GM13976 (cell line): ENCODE measurements around the gene LMOD1.
"Not testable (repeated sequence)": the region's sequence is repeated elsewhere in the genome, so short reads cannot be mapped to it uniquely, and the experiment has no call there.

Source experiments
- DNase-seq: peaks from one replicate; pipeline ENCODE4 v3.0.0; 2012; ENCODE audit warnings: low spot score
- in situ Hi-C: fragments of 300-500 bp; cut with MboI; formaldehyde crosslinking; loops from one replicate; pipeline ENCODE4 v1.12.0; 2022; ENCODE audit warnings: low sequenced_read_pairs, mixed read lengths, inconsistent platforms; ENCODE audit not compliant: unreplicated experiment
- TF ChIP-seq, protein P1 (sequence below): IDR thresholded peaks from 2 replicates; pipeline ENCODE4 v1.5.1; 2012; ENCODE audit warnings: borderline replicate concordance, mild to moderate bottlenecking; ENCODE audit not compliant: insufficient read depth; ENCODE audit errors: extremely low read depth, missing control alignments, control extremely low read depth

LMOD1 gene

DNA sequence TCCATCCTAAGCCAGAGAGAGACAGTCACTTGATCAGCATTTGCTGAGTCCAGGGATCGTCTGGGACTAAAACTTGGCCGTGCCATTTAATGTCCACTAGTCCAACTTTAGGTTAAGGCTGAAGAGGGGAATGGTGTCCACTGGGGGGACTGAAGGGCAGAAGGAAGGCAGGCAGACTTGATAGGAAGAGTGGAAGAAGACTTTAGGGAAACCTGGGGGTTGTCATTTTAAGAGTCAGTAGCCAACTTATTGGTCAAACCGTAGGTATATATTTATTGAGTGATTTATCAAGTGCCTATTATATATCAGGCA lies 1.3 kb upstream of the LMOD1 start:
- DNase-seq = no peak
- in situ Hi-C loops = no loop called here
- TF ChIP-seq, protein P1, sequence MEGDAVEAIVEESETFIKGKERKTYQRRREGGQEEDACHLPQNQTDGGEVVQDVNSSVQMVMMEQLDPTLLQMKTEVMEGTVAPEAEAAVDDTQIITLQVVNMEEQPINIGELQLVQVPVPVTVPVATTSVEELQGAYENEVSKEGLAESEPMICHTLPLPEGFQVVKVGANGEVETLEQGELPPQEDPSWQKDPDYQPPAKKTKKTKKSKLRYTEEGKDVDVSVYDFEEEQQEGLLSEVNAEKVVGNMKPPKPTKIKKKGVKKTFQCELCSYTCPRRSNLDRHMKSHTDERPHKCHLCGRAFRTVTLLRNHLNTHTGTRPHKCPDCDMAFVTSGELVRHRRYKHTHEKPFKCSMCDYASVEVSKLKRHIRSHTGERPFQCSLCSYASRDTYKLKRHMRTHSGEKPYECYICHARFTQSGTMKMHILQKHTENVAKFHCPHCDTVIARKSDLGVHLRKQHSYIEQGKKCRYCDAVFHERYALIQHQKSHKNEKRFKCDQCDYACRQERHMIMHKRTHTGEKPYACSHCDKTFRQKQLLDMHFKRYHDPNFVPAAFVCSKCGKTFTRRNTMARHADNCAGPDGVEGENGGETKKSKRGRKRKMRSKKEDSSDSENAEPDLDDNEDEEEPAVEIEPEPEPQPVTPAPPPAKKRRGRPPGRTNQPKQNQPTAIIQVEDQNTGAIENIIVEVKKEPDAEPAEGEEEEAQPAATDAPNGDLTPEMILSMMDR = no peak

DNA sequence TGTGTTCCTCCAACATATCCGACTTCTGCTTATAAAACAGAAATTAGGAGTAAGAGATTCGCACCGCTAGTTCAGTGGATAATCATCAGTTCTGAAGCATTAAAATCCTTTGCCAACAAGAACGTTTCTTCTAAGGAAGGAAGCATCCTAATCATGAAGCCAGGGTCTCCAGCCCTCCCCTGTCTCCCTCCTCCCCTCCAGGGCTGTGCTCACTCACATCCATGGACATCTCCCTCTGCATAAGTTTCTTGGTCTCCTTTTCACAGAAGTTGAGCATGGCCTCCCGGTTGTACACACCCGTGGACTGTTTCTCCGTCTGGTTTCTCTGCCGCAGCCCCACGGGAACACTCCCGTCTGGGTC lies 505 bp downstream of the LMOD1 start:
- DNase-seq = no peak
- in situ Hi-C loops = no loop called here
- TF ChIP-seq, protein P1 = no peak

DNA sequence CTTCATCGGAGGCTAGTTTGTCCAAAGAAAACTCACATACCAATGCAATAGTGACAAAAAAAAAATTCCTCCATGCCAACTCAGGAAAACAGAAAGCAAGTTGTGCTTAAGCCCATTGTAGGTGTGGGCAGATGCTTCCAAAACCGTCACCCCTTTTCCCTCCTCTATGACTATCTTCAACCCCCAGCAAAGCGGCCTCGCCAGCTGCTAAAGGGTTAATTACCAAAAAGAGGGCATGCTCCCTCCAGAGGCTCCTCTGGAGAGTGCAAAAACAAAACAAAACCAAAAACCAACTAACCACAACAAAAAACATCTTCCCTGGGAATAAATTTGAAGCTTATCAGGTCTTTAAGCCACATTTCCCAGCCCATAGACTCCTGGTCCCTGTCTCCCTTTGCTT lies 1.2 kb downstream of the LMOD1 start:
- TF ChIP-seq, protein P1 = no peak
- DNase-seq = no peak
- in situ Hi-C loops = no loop called here

DNA sequence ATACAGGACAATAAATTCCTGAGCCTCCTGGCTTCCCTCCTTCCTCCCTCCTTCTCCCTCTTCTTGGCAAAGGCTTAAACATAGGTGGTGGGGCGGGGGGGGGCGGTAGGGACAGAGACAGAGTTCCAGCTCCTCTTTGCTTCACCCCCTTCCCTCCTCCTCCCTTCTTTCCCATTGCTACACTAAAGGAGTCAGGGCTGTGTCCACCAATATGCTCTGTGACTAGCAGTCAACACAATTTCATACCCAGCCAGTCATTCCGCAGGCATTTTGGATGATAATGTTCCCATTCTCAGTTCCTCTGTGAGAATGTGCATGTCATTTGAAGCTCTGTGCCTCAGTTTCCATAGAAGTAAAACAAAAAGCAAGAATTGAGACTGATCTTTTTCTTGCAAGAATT lies 1.7 kb downstream of the LMOD1 start:
- DNase-seq = no peak
- in situ Hi-C loops = no loop called here
- TF ChIP-seq, protein P1 = no peak

DNA sequence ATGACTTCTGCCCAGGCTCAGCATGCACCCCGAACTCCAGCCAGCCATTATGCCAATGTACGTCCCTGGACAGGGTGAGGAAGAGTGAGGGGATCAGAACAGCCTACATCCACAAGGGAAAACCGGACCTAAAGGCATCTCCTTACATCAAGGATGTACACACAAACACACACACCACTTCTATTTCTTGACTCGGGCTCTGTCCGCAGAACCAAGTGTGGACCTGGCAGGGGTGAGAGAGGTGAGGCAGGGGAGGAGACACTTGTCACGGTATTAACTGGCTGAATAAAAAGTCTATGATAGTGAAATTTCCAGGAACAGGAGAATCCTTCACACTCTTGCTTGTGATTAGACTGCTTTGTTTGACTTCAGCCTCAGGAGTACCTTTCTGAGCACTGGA lies 2.3 kb downstream of the LMOD1 start:
- no peak for DNase-seq
- TF ChIP-seq, protein P1 = no peak
- in situ Hi-C loops = no loop called here

DNA sequence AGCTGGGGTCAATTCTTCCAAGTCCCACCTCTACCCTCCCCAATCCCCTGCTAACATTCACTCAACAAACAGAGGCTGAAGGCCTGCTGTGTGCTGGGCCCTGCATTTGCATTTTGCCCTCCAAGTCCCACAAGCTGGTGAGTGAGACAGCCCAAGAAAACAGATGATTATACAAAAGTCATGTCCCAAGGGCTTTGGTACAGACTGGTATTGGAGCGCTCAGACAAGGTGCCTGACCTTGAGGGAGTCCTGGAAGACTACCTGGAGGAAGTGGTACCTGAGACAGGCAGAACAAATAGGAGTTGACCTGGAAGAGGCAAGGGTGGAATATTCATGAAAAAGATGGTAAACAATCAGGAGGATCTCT lies 4.2 kb downstream of the LMOD1 start:
- TF ChIP-seq, protein P1 = no peak
- DNase-seq = no peak
- in situ Hi-C loops = no loop called here

DNA sequence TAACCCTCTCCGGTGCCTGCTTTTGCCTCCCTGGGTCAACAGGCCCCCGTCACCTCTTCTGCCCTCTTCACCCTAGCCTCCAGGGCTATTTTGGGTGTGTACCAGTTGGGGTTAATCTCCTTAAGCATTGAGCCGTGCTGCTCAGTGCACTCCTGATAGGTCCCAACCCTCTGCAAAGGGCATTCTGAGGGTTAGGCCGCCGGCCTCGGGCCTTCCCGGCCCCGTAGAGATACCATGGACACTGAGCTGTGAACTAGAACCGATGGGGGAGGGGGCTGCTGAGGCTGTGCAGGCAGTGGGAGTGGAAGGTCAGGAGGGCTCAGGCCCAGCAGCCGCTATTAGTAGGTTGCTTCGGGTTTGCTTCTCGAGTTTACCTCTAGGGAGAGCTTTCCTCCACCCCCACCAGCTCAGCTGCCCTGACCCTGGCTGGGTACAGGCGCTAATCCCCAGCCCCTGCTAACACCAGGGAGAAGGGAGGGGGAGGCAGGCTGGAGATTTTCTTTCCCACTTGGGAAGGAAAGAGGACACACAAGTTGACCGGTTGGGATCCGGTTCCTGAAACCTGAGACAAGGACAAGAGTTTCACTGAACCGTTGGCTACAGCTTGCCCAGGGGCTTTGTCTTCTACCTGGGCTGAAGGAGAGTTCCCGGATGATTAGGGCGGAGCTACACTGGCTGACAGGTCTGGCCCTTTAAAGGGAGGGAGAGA lies 4.8 kb downstream of the LMOD1 start:
- no peak for DNase-seq
- in situ Hi-C loops = no loop called here

DNA sequence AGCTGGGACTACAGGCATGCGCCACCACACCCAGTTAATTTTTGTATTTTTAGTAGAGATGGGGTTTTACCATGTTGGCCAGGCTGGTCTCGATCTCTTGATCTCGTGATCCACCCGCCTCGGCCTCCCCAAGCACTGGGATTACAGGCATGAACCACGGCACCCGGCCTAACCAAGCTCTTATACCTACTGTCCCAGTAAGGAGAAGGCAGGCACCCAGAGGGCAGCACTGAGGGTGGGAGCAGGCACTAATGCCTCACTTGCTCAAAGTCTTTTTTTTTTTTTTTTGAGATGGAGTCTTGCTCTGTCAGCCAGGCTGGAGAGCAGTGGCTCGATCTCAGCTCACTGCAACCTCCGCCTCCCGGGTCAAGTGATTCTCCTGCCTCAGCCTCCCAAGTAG lies 6.0 kb downstream of the LMOD1 start:
- in situ Hi-C loops, DNase-seq: not testable (repeated sequence)

More for the DNA sequence above, 4.8 kb downstream of the LMOD1 start:
- TF ChIP-seq, protein P1 = no peak
